ENCODE results near the gene PLEKHG3.

Gene PLEKHG3

GRCh38 chr14:64768401-64769095, 64.3 kb downstream of the PLEKHG3 start:
- Histone ChIP-seq H4K91ac (ENCODE audit: low read length) (no peak overlapping the region), H3K18ac (ENCODE audit: low read depth in 1 of 2, low read length in 2 of 2) (no peak overlapping the region), H4K8ac (ENCODE audit: low read length) (no peak overlapping the region), H3K4me1 (ENCODE audit: control insufficient read depth, insufficient read depth, low read depth, low read length) (peaks cover 18% of the 10 kb centered on the region), H3K9me3 (ENCODE audit: control insufficient read depth, low read length) (no peaks in the 10 kb centered on the region), H2BK12ac (ENCODE audit: low read length in 2 of 2) (no peak overlapping the region), H2BK5ac (ENCODE audit: low read depth, low read length, poor library complexity, severe bottlenecking) (no peak overlapping the region), H3K27ac (ENCODE audit: low read length, poor library complexity, severe bottlenecking) (no peak overlapping the region), H3K23ac (ENCODE audit: low read length in 2 of 2) (no peak overlapping the region), H2BK15ac (ENCODE audit: low read depth, poor library complexity, severe bottlenecking) (no peak overlapping the region), H2BK120ac (ENCODE audit: low read depth, low read length) (no peak overlapping the region), H2AFZ (ENCODE audit: low read depth, low read length) (no peak overlapping the region), H2AK5ac (ENCODE audit: low read length, severe bottlenecking) (no peak overlapping the region), H3K4me3 (ENCODE audit: insufficient read depth in 1 of 2, low read depth in 1 of 2, low read length in 2 of 2) (no peak overlapping the region), H3K36me3 (ENCODE audit: control insufficient read depth in 1 of 2, insufficient read depth in 2 of 2, low read depth in 1 of 2, low read length in 2 of 2) (peaks cover 0 to 6% of the 10 kb centered on the region in 2 experiments), H3K14ac (ENCODE audit: low read length in 2 of 2) (no peak overlapping the region), H3K79me1 (replicated peaks; ENCODE audit: low read length, poor library complexity, severe bottlenecking) (no peaks in the 10 kb centered on the region), H3K4me2 (ENCODE audit: low read length, poor library complexity, severe bottlenecking) (no peak overlapping the region), H3K4ac (ENCODE audit: low read depth in 1 of 2, low read length in 2 of 2) (no peak overlapping the region), H3K27me3 (ENCODE audit: control insufficient read depth in 1 of 2, insufficient read depth in 1 of 2, low read length in 2 of 2) (peaks cover 0 to 52% of the 10 kb centered on the region in 2 experiments), H3K9ac (ENCODE audit: low read length) (no peak overlapping the region)
- no peak for DNase-seq
- WGBS: 67% methylated on average over 8 of the region's 13 CpGs

GRCh38 chr14:64769096-64770020, 65.1 kb downstream of the PLEKHG3 start:
- Histone ChIP-seq H3K27ac (ENCODE audit: low read length, poor library complexity, severe bottlenecking) (no peak overlapping the region), H4K91ac (ENCODE audit: low read length) (no peak overlapping the region), H2AFZ (ENCODE audit: low read depth, low read length) (no peak overlapping the region), H2BK5ac (ENCODE audit: low read depth, low read length, poor library complexity, severe bottlenecking) (no peak overlapping the region), H3K4me1 (ENCODE audit: control insufficient read depth, insufficient read depth, low read depth, low read length) (peaks cover 10% of the 10 kb centered on the region), H3K9ac (ENCODE audit: low read length) (no peak overlapping the region), H2BK12ac (ENCODE audit: low read length in 2 of 2) (no peak overlapping the region), H2BK120ac (ENCODE audit: low read depth, low read length) (no peak overlapping the region), H3K18ac (ENCODE audit: low read depth in 1 of 2, low read length in 2 of 2) (no peak overlapping the region), H3K4me3 (ENCODE audit: insufficient read depth in 1 of 2, low read depth in 1 of 2, low read length in 2 of 2) (no peak overlapping the region), H3K9me3 (ENCODE audit: control insufficient read depth, low read length) (no peaks in the 10 kb centered on the region), H3K36me3 (ENCODE audit: control insufficient read depth in 1 of 2, insufficient read depth in 2 of 2, low read depth in 1 of 2, low read length in 2 of 2) (peaks cover 0 to 6% of the 10 kb centered on the region in 2 experiments), H3K79me1 (replicated peaks; ENCODE audit: low read length, poor library complexity, severe bottlenecking) (no peaks in the 10 kb centered on the region), H3K27me3 (ENCODE audit: control insufficient read depth in 1 of 2, insufficient read depth in 1 of 2, low read length in 2 of 2) (peaks cover 0 to 57% of the 10 kb centered on the region in 2 experiments), H2BK15ac (ENCODE audit: low read depth, poor library complexity, severe bottlenecking) (no peak overlapping the region), H3K4ac (ENCODE audit: low read depth in 1 of 2, low read length in 2 of 2) (no peak overlapping the region), H3K23ac (ENCODE audit: low read length in 2 of 2) (no peak overlapping the region), H4K8ac (ENCODE audit: low read length) (no peak overlapping the region), H2AK5ac (ENCODE audit: low read length, severe bottlenecking) (no peak overlapping the region), H3K4me2 (ENCODE audit: low read length, poor library complexity, severe bottlenecking) (no peak overlapping the region), H3K14ac (ENCODE audit: low read length in 2 of 2) (no peak overlapping the region)
- 86% methylated on average over 17 of the region's 17 CpGs for WGBS
- DNase-seq: no peak

- Histone ChIP-seq H4K8ac (ENCODE audit: low read length) (no peak overlapping the region), H3K9ac (ENCODE audit: low read length) (no peak overlapping the region), H3K14ac (ENCODE audit: low read length in 2 of 2) (no peak overlapping the region), H3K36me3 (ENCODE audit: control insufficient read depth in 1 of 2, insufficient read depth in 2 of 2, low read depth in 1 of 2, low read length in 2 of 2) (peaks cover 0 to 6% of the 10 kb centered on the region in 2 experiments), H3K18ac (ENCODE audit: low read depth in 1 of 2, low read length in 2 of 2) (no peak overlapping the region), H2BK120ac (ENCODE audit: low read depth, low read length) (no peak overlapping the region), H4K91ac (ENCODE audit: low read length) (no peak overlapping the region), H2BK12ac (ENCODE audit: low read length in 2 of 2) (no peak overlapping the region), H2BK5ac (ENCODE audit: low read depth, low read length, poor library complexity, severe bottlenecking) (no peak overlapping the region), H3K27me3 (ENCODE audit: control insufficient read depth in 1 of 2, insufficient read depth in 1 of 2, low read length in 2 of 2) (peaks cover 0 to 62% of the 10 kb centered on the region in 2 experiments), H3K4ac (ENCODE audit: low read depth in 1 of 2, low read length in 2 of 2) (no peak overlapping the region), H2AK5ac (ENCODE audit: low read length, severe bottlenecking) (no peak overlapping the region), H3K4me3 (ENCODE audit: insufficient read depth in 1 of 2, low read depth in 1 of 2, low read length in 2 of 2) (no peak overlapping the region), H3K4me1 (ENCODE audit: control insufficient read depth, insufficient read depth, low read depth, low read length) (peaks cover under 1% of the 10 kb centered on the region), H3K4me2 (ENCODE audit: low read length, poor library complexity, severe bottlenecking) (no peak overlapping the region), H3K27ac (ENCODE audit: low read length, poor library complexity, severe bottlenecking) (no peak overlapping the region), H3K79me1 (replicated peaks; ENCODE audit: low read length, poor library complexity, severe bottlenecking) (no peaks in the 10 kb centered on the region), H3K23ac (ENCODE audit: low read length in 2 of 2) (no peak overlapping the region), H2BK15ac (ENCODE audit: low read depth, poor library complexity, severe bottlenecking) (no peak overlapping the region), H3K9me3 (ENCODE audit: control insufficient read depth, low read length) (no peaks in the 10 kb centered on the region), H2AFZ (ENCODE audit: low read depth, low read length) (no peak overlapping the region)
- no peak for DNase-seq
- WGBS: 91% methylated on average over 18 of the region's 18 CpGs
These were observed 66.5 kb downstream of the PLEKHG3 start for GRCh38 chr14:64770751-64771150.

- DNase-seq: no peak
- Histone ChIP-seq H3K36me3 (ENCODE audit: control insufficient read depth in 1 of 2, insufficient read depth in 2 of 2, low read depth in 1 of 2, low read length in 2 of 2) (peaks cover 0 to 6% of the 10 kb centered on the region in 2 experiments), H3K9ac (ENCODE audit: low read length) (no peak overlapping the region), H3K23ac (ENCODE audit: low read length in 2 of 2) (no peak overlapping the region), H2BK5ac (ENCODE audit: low read depth, low read length, poor library complexity, severe bottlenecking) (no peak overlapping the region), H3K27ac (ENCODE audit: low read length, poor library complexity, severe bottlenecking) (no peak overlapping the region), H2BK120ac (ENCODE audit: low read depth, low read length) (no peak overlapping the region), H3K79me1 (replicated peaks; ENCODE audit: low read length, poor library complexity, severe bottlenecking) (no peaks in the 10 kb centered on the region), H3K18ac (ENCODE audit: low read depth in 1 of 2, low read length in 2 of 2) (no peak overlapping the region), H2BK12ac (ENCODE audit: low read length in 2 of 2) (no peak overlapping the region), H3K9me3 (ENCODE audit: control insufficient read depth, low read length) (no peaks in the 10 kb centered on the region), H4K8ac (ENCODE audit: low read length) (no peak overlapping the region), H3K4me1 (ENCODE audit: control insufficient read depth, insufficient read depth, low read depth, low read length) (no peaks in the 10 kb centered on the region), H3K4me3 (ENCODE audit: insufficient read depth in 1 of 2, low read depth in 1 of 2, low read length in 2 of 2) (no peak overlapping the region), H4K91ac (ENCODE audit: low read length) (no peak overlapping the region), H2AK5ac (ENCODE audit: low read length, severe bottlenecking) (no peak overlapping the region), H2AFZ (ENCODE audit: low read depth, low read length) (no peak overlapping the region), H3K4ac (ENCODE audit: low read depth in 1 of 2, low read length in 2 of 2) (no peak overlapping the region), H2BK15ac (ENCODE audit: low read depth, poor library complexity, severe bottlenecking) (no peak overlapping the region), H3K27me3 (ENCODE audit: control insufficient read depth in 1 of 2, insufficient read depth in 1 of 2, low read length in 2 of 2) (peaks cover 0 to 65% of the 10 kb centered on the region in 2 experiments), H3K14ac (ENCODE audit: low read length in 2 of 2) (no peak overlapping the region), H3K4me2 (ENCODE audit: low read length, poor library complexity, severe bottlenecking) (no peak overlapping the region)
- WGBS: 60% methylated on average over 1 of the region's 2 CpGs
These were observed 66.9 kb downstream of the PLEKHG3 start for GRCh38 chr14:64771161-64771560.
